GM12872 (cell line): ENCODE data around the gene NIT2.

Source experiments
- TF ChIP-seq, protein P1 (sequence below): IDR thresholded peaks from 3 replicates; pipeline ENCODE4 v1.5.1; 2011; ENCODE audit warnings: low read depth, mild to moderate bottlenecking, low read length, moderate library complexity; ENCODE audit not compliant: insufficient read depth

The NIT2 gene

GRCh38 chr3:100407977-100408532, 73.5 kb downstream of the NIT2 start:
- TF ChIP-seq, protein P1, sequence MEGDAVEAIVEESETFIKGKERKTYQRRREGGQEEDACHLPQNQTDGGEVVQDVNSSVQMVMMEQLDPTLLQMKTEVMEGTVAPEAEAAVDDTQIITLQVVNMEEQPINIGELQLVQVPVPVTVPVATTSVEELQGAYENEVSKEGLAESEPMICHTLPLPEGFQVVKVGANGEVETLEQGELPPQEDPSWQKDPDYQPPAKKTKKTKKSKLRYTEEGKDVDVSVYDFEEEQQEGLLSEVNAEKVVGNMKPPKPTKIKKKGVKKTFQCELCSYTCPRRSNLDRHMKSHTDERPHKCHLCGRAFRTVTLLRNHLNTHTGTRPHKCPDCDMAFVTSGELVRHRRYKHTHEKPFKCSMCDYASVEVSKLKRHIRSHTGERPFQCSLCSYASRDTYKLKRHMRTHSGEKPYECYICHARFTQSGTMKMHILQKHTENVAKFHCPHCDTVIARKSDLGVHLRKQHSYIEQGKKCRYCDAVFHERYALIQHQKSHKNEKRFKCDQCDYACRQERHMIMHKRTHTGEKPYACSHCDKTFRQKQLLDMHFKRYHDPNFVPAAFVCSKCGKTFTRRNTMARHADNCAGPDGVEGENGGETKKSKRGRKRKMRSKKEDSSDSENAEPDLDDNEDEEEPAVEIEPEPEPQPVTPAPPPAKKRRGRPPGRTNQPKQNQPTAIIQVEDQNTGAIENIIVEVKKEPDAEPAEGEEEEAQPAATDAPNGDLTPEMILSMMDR: no peak
